Measurements from ENCODE around the gene CACNA2D2. TPM values are rescaled to one million over a fixed set of nuclear protein-coding genes. Genes with fewer than 3 reads are reported as not detected.

Gene CACNA2D2
- total and polyA plus RNA-seq, 2 of the 8 experiments (the other 6 are each of a cell fraction or from before 2014, with no cell fraction given), result 14.1 to 25.0 TPM

GRCh38 chr3:50333744-50334328, 169.6 kb downstream of the CACNA2D2 start (continued):
- TF ChIP-seq TEAD4 (IDR thresholded peaks at IDR 0.05; ENCODE audit: low read depth, low read length) (no peak), YY1 (IDR thresholded peaks at IDR 0.05; ENCODE audit: low read depth, low read length) (no peak), RAD21 (IDR thresholded peaks at IDR 0.05 in 1 of 2, conservative IDR thresholded peaks at IDR 0.05 in 1 of 2; ENCODE audit: low read depth in 2 of 2, low read length in 2 of 2) (no peak), KDM5A (IDR thresholded peaks at IDR 0.05; ENCODE audit: low read length) (no peak), POLR2A (IDR thresholded peaks at IDR 0.05; ENCODE audit: control extremely low read depth in 1 of 2, low read depth in 2 of 2, low read length in 2 of 2) (no peak), ATF2 (IDR thresholded peaks at IDR 0.05; ENCODE audit: low read length) (no peak), ASH2L (IDR thresholded peaks at IDR 0.05; ENCODE audit: low read length) (no peak), SP1 (IDR thresholded peaks at IDR 0.05; ENCODE audit: low read depth, low read length) (no peak), SRF (IDR thresholded peaks at IDR 0.05; ENCODE audit: low read depth, low read length) (no peak), JUN (IDR thresholded peaks at IDR 0.05; ENCODE audit: low read depth, low read length) (no peak)

Measured in H1 (cell line).